ENCODE results near the gene LINGO3. TPM values are rescaled to one million over a fixed set of nuclear protein-coding genes. Genes with fewer than 3 reads are reported as not detected.

Gene LINGO3
- polyA plus RNA-seq, 1 experiment, result not detected

DNA sequence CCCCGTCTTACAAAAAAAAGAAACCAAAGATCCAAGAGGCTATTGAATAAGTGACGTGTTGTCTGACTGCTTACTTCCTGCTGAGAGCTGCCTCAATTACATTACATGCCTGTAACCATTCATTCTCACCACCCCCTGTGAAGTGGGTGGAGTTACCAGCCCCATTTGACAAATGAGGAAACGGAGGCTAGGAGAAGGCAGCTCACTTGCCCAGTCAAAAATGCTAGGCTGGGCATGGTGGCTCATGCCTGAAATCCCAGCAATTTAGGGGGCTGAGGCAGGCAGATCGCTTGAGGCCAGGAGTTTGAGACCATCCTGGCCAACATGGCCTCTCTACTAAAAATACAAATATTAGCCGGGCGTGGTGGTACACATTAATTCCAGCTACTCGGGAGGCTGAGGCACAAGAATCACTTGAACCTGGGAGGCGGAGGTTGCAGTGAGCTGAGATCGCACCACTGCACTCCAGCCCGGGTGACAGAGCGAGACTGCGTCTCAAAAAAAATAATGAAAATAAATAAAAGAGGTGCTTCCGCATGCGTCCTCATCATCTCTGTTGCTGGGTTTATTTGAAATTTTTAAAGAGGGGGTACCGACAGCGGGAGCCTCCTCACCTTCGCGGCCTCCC is 19.9 kb upstream of the LINGO3 start:
- peak overlapping the region; percentile 47 for H3K27ac ChIP-seq (ENCODE audit: low read depth, low read length)
- POLR2A ChIA-PET, result interaction anchor here (0.5 to 0.7 kb wide), 3 partner anchors 36 to 189 kb away, joined by 3 to 14 read pairs (median 5); partner anchors contain the start of gene AP3D1
- peak; percentile 29 for DNase-seq (ENCODE audit: low read depth, low spot score)
- peak overlapping the region; percentile 86 for H3K4me3 ChIP-seq (ENCODE audit: low read depth, low read length)
- no peak for TF ChIP-seq CTCF (IDR thresholded peaks at IDR 0.05; ENCODE audit: low read depth, low read length)
- CTCF ChIA-PET, result interaction anchor here (1.2 to 1.3 kb wide), 2 partner anchors 12 to 288 kb away, joined by 3 to 6 read pairs; no protein-coding TSS in a partner anchor
- no peaks in the 10 kb centered on the region for H3K27me3 ChIP-seq (ENCODE audit: control insufficient read depth, insufficient read depth, low read length)
- no peaks in the 10 kb centered on the region; the same call in 1 of the 2 replicates for H3K9me3 ChIP-seq (ENCODE audit: control insufficient read depth, insufficient read depth, low read length)

DNA sequence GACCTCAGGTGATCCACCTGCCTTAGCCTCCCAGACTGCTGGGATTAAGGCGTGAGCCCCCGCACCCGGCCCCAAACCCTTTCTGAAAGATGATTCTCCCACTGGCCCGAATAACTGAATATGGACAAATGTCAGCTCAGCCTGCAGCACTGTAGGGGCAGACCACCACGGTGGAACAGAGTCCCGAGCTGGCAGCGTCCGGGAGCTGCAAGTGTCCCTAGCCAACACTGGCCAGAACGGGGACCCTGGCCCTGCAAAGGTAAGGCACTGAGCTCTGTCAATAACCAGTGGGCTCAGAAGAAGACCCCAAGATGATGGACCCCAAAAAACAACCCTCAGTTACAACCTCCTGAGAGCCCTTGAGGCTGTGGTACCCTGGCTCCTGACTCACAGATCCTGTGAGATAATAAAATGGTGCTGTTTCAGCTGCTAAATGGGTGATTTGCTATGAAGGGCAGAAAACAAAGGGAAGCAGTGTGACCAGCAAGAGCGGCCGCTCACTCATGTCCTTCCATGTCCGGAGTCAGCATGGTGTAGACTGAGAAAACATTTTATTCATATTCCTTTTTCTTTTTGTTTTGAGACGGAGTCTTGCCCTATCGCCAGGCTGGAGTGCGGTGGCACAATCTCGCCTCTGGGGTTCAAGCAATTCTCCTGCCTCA is 18.9 kb upstream of the LINGO3 start:
- Histone ChIP-seq H3K4me3 (ENCODE audit: low read depth, low read length) (peak overlapping the region; percentile 86), H3K27ac (ENCODE audit: low read depth, low read length) (no peak overlapping the region), H3K27me3 (ENCODE audit: control insufficient read depth, insufficient read depth, low read length) (no peaks in the 10 kb centered on the region), H3K9me3 (ENCODE audit: control insufficient read depth, insufficient read depth, low read length) (no peaks in the 10 kb centered on the region; the same call in 1 of the 2 replicates)
- no peak for DNase-seq (ENCODE audit: low read depth, low spot score)
- ChIA-PET POLR2A (interaction anchor here (0.5 kb wide), 1 partner anchor 141 kb away, joined by 3 read pairs; no protein-coding TSS in a partner anchor), CTCF (interaction anchor here (1.3 kb wide), 1 partner anchor 11 kb away, joined by 6 read pairs; no protein-coding TSS in a partner anchor)
- TF ChIP-seq CTCF (IDR thresholded peaks at IDR 0.05; ENCODE audit: low read depth, low read length), result no peak

GRCh38 chr19:2325281-2326046 is 17.5 kb upstream of the LINGO3 start:
- CTCF ChIA-PET, result no interaction called here
- Histone ChIP-seq H3K9me3 (ENCODE audit: control insufficient read depth, insufficient read depth, low read length) (no peaks in the 10 kb centered on the region; the same call in 1 of the 2 replicates), H3K27me3 (ENCODE audit: control insufficient read depth, insufficient read depth, low read length) (no peaks in the 10 kb centered on the region), H3K4me3 (ENCODE audit: low read depth, low read length) (no peak overlapping the region), H3K27ac (ENCODE audit: low read depth, low read length) (no peak overlapping the region)
- POLR2A ChIA-PET, result no interaction called here
- no peak for TF ChIP-seq CTCF (IDR thresholded peaks at IDR 0.05; ENCODE audit: low read depth, low read length)
- no peak for DNase-seq (ENCODE audit: low read depth, low spot score)

DNA sequence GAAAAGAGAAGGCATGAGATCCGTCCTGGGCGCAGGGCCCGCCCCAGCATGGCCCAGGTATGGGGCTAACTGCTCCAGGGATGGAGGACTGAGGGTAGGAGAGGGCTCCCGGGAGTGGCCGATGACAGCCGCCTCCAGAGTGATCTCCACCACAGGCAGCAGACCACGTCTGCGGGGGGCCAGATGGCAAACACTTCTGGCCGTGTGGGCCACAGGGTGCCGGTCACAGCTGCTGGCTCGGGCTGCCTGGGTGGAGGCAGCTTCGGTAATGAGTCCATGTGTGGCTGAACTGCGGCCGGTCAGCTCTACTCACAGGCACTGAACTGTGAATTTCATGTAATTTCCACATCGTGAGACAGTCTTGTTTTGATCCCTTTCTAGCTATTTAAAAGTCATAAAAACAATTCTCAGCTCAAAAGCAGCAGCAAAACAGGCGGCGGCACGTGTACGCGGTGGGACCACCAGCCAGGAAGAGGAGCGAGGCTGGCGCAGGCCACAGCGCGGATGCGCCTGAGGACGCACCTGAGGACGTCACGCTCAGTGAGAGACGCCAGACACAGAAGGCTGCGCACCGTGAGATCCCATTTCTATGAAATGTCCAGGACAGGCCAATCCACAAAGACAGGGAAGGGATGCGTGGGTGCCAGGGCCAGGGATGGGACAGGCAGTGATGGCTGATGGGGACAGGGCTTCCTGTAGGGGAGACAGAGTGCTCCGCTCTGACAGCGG is 16.4 kb upstream of the LINGO3 start:
- CTCF ChIA-PET, result no interaction called here
- no peak for TF ChIP-seq CTCF (IDR thresholded peaks at IDR 0.05; ENCODE audit: low read depth, low read length)

More for the DNA sequence above, 16.4 kb upstream of the LINGO3 start:
- no peaks in the 10 kb centered on the region; the same call in 1 of the 2 replicates for H3K9me3 ChIP-seq (ENCODE audit: control insufficient read depth, insufficient read depth, low read length)
- POLR2A ChIA-PET, result no interaction called here
- no peak overlapping the region for H3K4me3 ChIP-seq (ENCODE audit: low read depth, low read length)
- DNase-seq (ENCODE audit: low read depth, low spot score), result no peak
- H3K27me3 ChIP-seq (ENCODE audit: control insufficient read depth, insufficient read depth, low read length), result no peaks in the 10 kb centered on the region
- no peak overlapping the region for H3K27ac ChIP-seq (ENCODE audit: low read depth, low read length)

Measured in AG04450 (cell line).